CD14-positive monocyte (primary cell): ENCODE results near the gene PTPRN2. TPM values are rescaled to one million over a fixed set of nuclear protein-coding genes. Genes with fewer than 3 reads are reported as not detected.
"Not testable (repeated sequence)": the region's sequence is repeated elsewhere in the genome, so short reads cannot be mapped to it uniquely, and the experiment has no call there.

Experiments used
- DNase-seq, 3 donors: peaks; one replicate each; pipeline ENCODE4 v3.0.0-alpha.2; 2011 to 2022
- H2AFZ ChIP-seq: 2 replicates; pipeline ENCODE4 v1.6.0; 2012; ENCODE audit warnings: mild to moderate bottlenecking, low read depth, low read length, inconsistent platforms; ENCODE audit not compliant: insufficient read depth, poor library complexity, severe bottlenecking
- H3K27ac ChIP-seq, 2 donors: 1 replicate in 1 of 2; 2 replicates in 1 of 2; pipeline ENCODE4 v1.5.1; 2012 to 2013; ENCODE audit warnings: low read length in 2 of 2, control low read depth in 1 of 2, inconsistent platforms in 1 of 2, low read depth in 1 of 2, mild to moderate bottlenecking in 1 of 2
- H3K27me3 ChIP-seq, 2 donors: one replicate each; pipeline versions ENCODE4 v1.6.0 to v1.6.1; 2011 to 2013; ENCODE audit warnings: low read length in 2 of 2; ENCODE audit not compliant: control insufficient read depth in 2 of 2, insufficient read depth in 2 of 2
- H3K36me3 ChIP-seq, 2 donors: replicated peaks in 1 of 2; 1 replicate in 1 of 2; 2 replicates in 1 of 2; pipeline versions ENCODE4 v1.5.1 to v1.6.1; 2012 to 2013; ENCODE audit warnings: low read length in 2 of 2, control low read depth in 1 of 2, inconsistent platforms in 1 of 2, mild to moderate bottlenecking in 1 of 2; ENCODE audit not compliant: insufficient read depth in 2 of 2, control insufficient read depth in 1 of 2
- H3K4me1 ChIP-seq, 2 donors: 1 replicate in 1 of 2; 2 replicates in 1 of 2; pipeline versions ENCODE4 v1.5.1 to v1.6.1; 2012 to 2013; ENCODE audit warnings: low read length in 2 of 2, control low read depth in 1 of 2, inconsistent platforms in 1 of 2, mild to moderate bottlenecking in 1 of 2, moderate library complexity in 1 of 2; ENCODE audit not compliant: insufficient read depth in 2 of 2, control insufficient read depth in 1 of 2
- H3K4me2 ChIP-seq: replicated peaks from 2 replicates; pipeline ENCODE3; 2012; ENCODE audit warnings: low read length, moderate library complexity, mild to moderate bottlenecking; ENCODE audit not compliant: poor library complexity, severe bottlenecking; ENCODE audit errors: extremely low read depth
- H3K4me3 ChIP-seq, 3 experiments: fragments of 200-600 bp in 1 of 3; sonication (generic) in 1 of 3; replicated peaks in 1 of 3; 1 replicate in 2 of 3; 2 replicates in 1 of 3; pipeline ENCODE4 v1.5.1; 2011 to 2013; ENCODE audit warnings: low read length in 3 of 3, mild to moderate bottlenecking in 3 of 3, control low read depth in 2 of 3, low read depth in 2 of 3, inconsistent platforms in 1 of 3, moderate library complexity in 1 of 3
- H3K79me2 ChIP-seq: 2 replicates; pipeline ENCODE4 v1.6.0; 2012; ENCODE audit warnings: mild to moderate bottlenecking, control low read depth, inconsistent platforms, low read length, moderate library complexity; ENCODE audit not compliant: insufficient read depth
- H3K9ac ChIP-seq: 2 replicates; pipeline ENCODE4 v1.6.0; 2017; ENCODE audit warnings: low read length, mild to moderate bottlenecking; ENCODE audit not compliant: insufficient read depth, poor library complexity, severe bottlenecking
- H3K9me3 ChIP-seq, 2 donors: replicated peaks in 1 of 2; 1 replicate in 1 of 2; 2 replicates in 1 of 2; pipeline versions ENCODE4 v1.5.1 to v1.6.1; 2012 to 2013; ENCODE audit warnings: low read length in 2 of 2, control low read depth in 1 of 2; ENCODE audit not compliant: control insufficient read depth in 1 of 2, insufficient read depth in 1 of 2
- H4K20me1 ChIP-seq: 2 replicates; pipeline ENCODE4 v1.6.0; 2012; ENCODE audit warnings: mild to moderate bottlenecking, low read length, control low read depth, moderate library complexity; ENCODE audit not compliant: insufficient read depth
- H3K27ac Mint-ChIP-seq, 7 donors: one replicate each; pipeline ENCODE4 v1.8.0; 2020; ENCODE audit warnings: mild to moderate bottlenecking in 7 of 7, mixed read lengths in 7 of 7, moderate library complexity in 6 of 7, inconsistent platforms in 2 of 7
- H3K27me3 Mint-ChIP-seq, 3 donors: one replicate each; pipeline ENCODE4 v1.8.0; 2021 to 2022; ENCODE audit warnings: low read depth in 3 of 3, mild to moderate bottlenecking in 3 of 3, mixed read lengths in 3 of 3, moderate library complexity in 3 of 3, inconsistent platforms in 1 of 3
- H3K36me3 Mint-ChIP-seq, 2 donors: one replicate each; pipeline ENCODE4 v1.8.0; 2020; ENCODE audit warnings: mixed read lengths in 2 of 2, inconsistent platforms in 1 of 2, mild to moderate bottlenecking in 1 of 2
- H3K4me1 Mint-ChIP-seq: one replicate; pipeline ENCODE4 v1.8.0; 2020; ENCODE audit warnings: mild to moderate bottlenecking, mixed read lengths
- H3K4me3 Mint-ChIP-seq, 2 donors: one replicate each; pipeline ENCODE4 v1.8.0; 2020; ENCODE audit warnings: mild to moderate bottlenecking in 2 of 2, mixed read lengths in 2 of 2, moderate library complexity in 1 of 2
- H3K9me3 Mint-ChIP-seq, 7 donors: one replicate each; pipeline ENCODE4 v1.8.0; 2020 to 2022; ENCODE audit warnings: mixed read lengths in 7 of 7, mild to moderate bottlenecking in 6 of 7, moderate library complexity in 6 of 7, inconsistent platforms in 2 of 7
- CTCF ChIP-seq: fragments of 200-600 bp; IDR thresholded peaks from one replicate; pipeline ENCODE4 v1.8.0; 2022; ENCODE audit warnings: antibody characterized with exemption, mild to moderate bottlenecking
- WGBS: methylation state at CpG from one replicate; pipeline ENCODE4 v1.1.5; 2013; ENCODE audit warnings: missing lambda C conversion rate; ENCODE audit not compliant: insufficient coverage; 5-methylcytosine and 5-hydroxymethylcytosine counted together
- intact Hi-C, 2 donors: fragments of 100-400 bp; cut with micrococcal nuclease; formaldehyde crosslinking; loops; one replicate each; pipeline versions ENCODE4 v1.15.0 to v1.15.1; 2023
- polyA plus RNA-seq, 3 donors: library from polyadenylated mRNA; depleted of rRNA in 1 of 3; unstranded in 2 of 3; stranded (reverse) in 1 of 3; fragments of 300-500 nt in 2 of 3; fragments of >200 nt in 1 of 3; fragmentation: Illumina TruSeq in 2 of 3; gene quantifications; 1 replicate in 2 of 3; 2 replicates in 1 of 3; pipeline ENCODE4 v1.2.3, GENCODE V29; 2012 to 2021

Gene PTPRN2
- polyA plus RNA-seq, 3 donors, result 0.25 to 1.4 (median 0.97) TPM

GRCh38 chr7:158386866-158387545 lies 200.6 kb downstream of the PTPRN2 start:
- Mint-ChIP-seq H3K27ac (peak overlapping the region in 1 of 7 donors; percentile 37), H3K4me3 (no peak overlapping the region), H3K9me3 (peaks cover 0 to 7% (median 2%) of the 10 kb centered on the region in 7 donors), H3K27me3 (peaks cover 0 to 4% (median 4%) of the 10 kb centered on the region in 3 donors), H3K36me3 (no peaks in the 10 kb centered on the region), H3K4me1 (no peaks in the 10 kb centered on the region)
- H3K4me3 ChIP-seq, result no peak overlapping the region
- no peak for DNase-seq
- H4K20me1 ChIP-seq, result no peaks in the 10 kb centered on the region
- no peak overlapping the region for H2AFZ ChIP-seq
- intact Hi-C loops, result no loop called here
- H3K27me3 ChIP-seq, result no peaks in the 10 kb centered on the region
- no peak overlapping the region for H3K27ac ChIP-seq
- H3K4me2 ChIP-seq, result no peak overlapping the region
- H3K4me1 ChIP-seq, result no peaks in the 10 kb centered on the region
- H3K9me3 ChIP-seq, result peaks cover 0 to 3% of the 10 kb centered on the region in 2 donors
- WGBS, result 76% methylated on average over 20 of the region's 20 CpGs
- H3K36me3 ChIP-seq, result no peaks in the 10 kb centered on the region
- no peak overlapping the region for H3K9ac ChIP-seq
- no peaks in the 10 kb centered on the region for H3K79me2 ChIP-seq
- no peak for TF ChIP-seq CTCF

DNA sequence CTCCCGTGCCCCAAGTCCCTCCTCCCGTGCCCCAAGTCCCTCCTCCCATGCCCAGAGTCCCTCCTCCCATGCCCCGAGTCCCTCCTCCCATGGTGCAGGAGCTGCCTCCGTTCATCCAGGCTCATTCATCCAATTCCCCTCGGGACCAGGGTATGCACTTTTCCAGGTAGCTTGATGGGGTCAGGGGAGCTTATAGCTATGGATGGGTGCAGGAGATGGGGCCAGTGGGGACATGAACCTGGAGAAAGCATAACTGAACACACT lies 201.3 kb downstream of the PTPRN2 start:
- Mint-ChIP-seq H3K36me3 (no peaks in the 10 kb centered on the region), H3K27ac (no peak overlapping the region), H3K4me1 (no peaks in the 10 kb centered on the region), H3K27me3 (peaks cover 0 to 4% (median 4%) of the 10 kb centered on the region in 3 donors), H3K4me3 (no peak overlapping the region), H3K9me3 (peaks cover 0 to 11% (median 4%) of the 10 kb centered on the region in 7 donors)
- Histone ChIP-seq H3K4me2 (no peak overlapping the region), H3K4me1 (no peaks in the 10 kb centered on the region), H3K27me3 (no peaks in the 10 kb centered on the region), H3K4me3 (no peak overlapping the region), H3K79me2 (no peaks in the 10 kb centered on the region), H3K9me3 (peaks cover 0 to 5% of the 10 kb centered on the region in 2 donors), H3K27ac (no peak overlapping the region), H2AFZ (no peak overlapping the region), H3K36me3 (no peaks in the 10 kb centered on the region), H4K20me1 (no peaks in the 10 kb centered on the region), H3K9ac (no peak overlapping the region)
- no peak for DNase-seq
- TF ChIP-seq CTCF, result no peak
- WGBS, result no CpG with 5 or more reads among the region's 5 CpGs
- intact Hi-C loops, result no loop called here

DNA sequence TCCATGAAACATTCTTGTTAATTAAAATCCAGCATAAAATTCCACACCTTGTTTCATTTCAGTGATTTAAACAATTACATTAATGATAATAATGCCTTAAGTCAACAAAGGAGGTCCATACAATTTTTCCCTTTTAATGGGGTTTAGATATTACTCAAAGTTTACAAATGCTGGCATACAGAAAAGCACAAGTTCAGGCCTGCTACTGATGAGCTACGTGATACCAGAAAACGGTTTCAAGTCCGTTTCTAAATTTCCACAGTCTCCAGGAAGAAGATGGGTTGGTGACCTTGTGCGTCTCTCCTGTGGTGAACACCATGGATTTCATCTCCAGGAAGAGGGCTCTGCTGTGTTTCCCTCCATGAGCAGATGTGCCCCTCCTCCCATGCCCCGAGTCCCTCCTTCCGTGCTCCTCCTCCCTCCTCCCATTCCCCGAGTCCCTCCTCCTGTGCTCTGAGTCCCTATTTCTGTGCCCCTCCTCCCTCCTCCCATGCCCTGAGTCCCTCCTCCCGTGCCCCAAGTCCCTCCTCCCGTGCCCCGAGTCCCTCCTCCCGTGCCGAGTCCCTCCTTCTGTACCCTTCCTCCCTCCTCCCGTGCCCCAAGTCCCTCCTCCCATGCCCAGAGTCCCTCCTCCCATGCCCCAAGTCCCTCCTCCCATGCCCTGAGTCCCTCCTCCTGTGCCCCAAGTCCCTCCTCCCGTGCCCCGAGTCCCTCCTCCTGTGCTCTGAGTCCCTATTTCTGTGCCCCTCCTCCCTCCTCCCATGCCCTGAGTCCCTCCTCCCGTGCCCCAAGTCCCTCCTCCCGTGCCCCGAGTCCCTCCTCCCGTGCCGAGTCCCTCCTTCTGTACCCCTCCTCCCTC lies 201.9 kb downstream of the PTPRN2 start:
- H3K4me2 ChIP-seq, H3K9me3 ChIP-seq, intact Hi-C loops, H3K4me1 Mint-ChIP-seq, H3K79me2 ChIP-seq, H3K27ac ChIP-seq, H3K4me1 ChIP-seq, H3K4me3 Mint-ChIP-seq, DNase-seq, H3K4me3 ChIP-seq, H3K27me3 Mint-ChIP-seq, H3K27ac Mint-ChIP-seq, H2AFZ ChIP-seq, H3K36me3 Mint-ChIP-seq, H3K9ac ChIP-seq, H4K20me1 ChIP-seq, H3K27me3 ChIP-seq, H3K36me3 ChIP-seq: not testable (repeated sequence)
- WGBS, result 86% methylated on average over 14 of the region's 20 CpGs
- H3K9me3 Mint-ChIP-seq, result peaks cover 5 to 16% (median 7%) of the 10 kb centered on the region in 7 donors
